SK-N-SH (cell line): ENCODE measurements around the gene TACC2.

Experiments used
- NFIC ChIP-seq: IDR thresholded peaks from 2 replicates; pipeline ENCODE4 v1.4.0; 2012; ENCODE audit warnings: borderline replicate concordance
- TF ChIP-seq, protein P1 (sequence below): IDR thresholded peaks from 2 replicates; pipeline ENCODE4 v1.4.0; 2012; ENCODE audit warnings: low read depth, borderline replicate concordance

GRCh38 chr10:122060250-122060649, 71.3 kb downstream of the TACC2 start:
- no peak for TF ChIP-seq NFIC
- TF ChIP-seq, protein P1, sequence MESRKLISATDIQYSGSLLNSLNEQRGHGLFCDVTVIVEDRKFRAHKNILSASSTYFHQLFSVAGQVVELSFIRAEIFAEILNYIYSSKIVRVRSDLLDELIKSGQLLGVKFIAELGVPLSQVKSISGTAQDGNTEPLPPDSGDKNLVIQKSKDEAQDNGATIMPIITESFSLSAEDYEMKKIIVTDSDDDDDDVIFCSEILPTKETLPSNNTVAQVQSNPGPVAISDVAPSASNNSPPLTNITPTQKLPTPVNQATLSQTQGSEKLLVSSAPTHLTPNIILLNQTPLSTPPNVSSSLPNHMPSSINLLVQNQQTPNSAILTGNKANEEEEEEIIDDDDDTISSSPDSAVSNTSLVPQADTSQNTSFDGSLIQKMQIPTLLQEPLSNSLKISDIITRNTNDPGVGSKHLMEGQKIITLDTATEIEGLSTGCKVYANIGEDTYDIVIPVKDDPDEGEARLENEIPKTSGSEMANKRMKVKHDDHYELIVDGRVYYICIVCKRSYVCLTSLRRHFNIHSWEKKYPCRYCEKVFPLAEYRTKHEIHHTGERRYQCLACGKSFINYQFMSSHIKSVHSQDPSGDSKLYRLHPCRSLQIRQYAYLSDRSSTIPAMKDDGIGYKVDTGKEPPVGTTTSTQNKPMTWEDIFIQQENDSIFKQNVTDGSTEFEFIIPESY: no peak
